GM23338 (cell line): ENCODE results near the gene CHAT. TPM values are rescaled to one million over a fixed set of nuclear protein-coding genes. Genes with fewer than 3 reads are reported as not detected.

Source experiments
- ATAC-seq: fragments of 200-7000 bp; cut with Tn5 transposase; 3 replicates; pipeline ENCODE4 v1.9.1; 2020
- DNase-seq: peaks from one replicate; pipeline ENCODE4 v3.0.0-alpha.2; 2015; ENCODE audit warnings: low spot score
- H2AFZ ChIP-seq: fragments of 200-600 bp; sonication (generic); 2 replicates; pipeline ENCODE4 v1.8.0; 2016; ENCODE audit warnings: antibody characterized with exemption, mild to moderate bottlenecking, moderate library complexity
- H3F3A ChIP-seq: fragments of 200-600 bp; sonication (generic); replicated peaks from 2 replicates; pipeline ENCODE4 v1.8.0; 2017; ENCODE audit warnings: antibody characterized with exemption, mixed run types, low read depth
- H3K27ac ChIP-seq: fragments of 200-600 bp; sonication (generic); 2 replicates; pipeline ENCODE4 v1.6.1; 2016; ENCODE audit warnings: low read depth
- H3K27me3 ChIP-seq: fragments of 200-600 bp; sonication (generic); 2 replicates; pipeline ENCODE4 v1.8.0; 2016; ENCODE audit warnings: mild to moderate bottlenecking, mixed run types, moderate library complexity; ENCODE audit not compliant: insufficient read depth
- H3K36me3 ChIP-seq: fragments of 200-600 bp; sonication (generic); 2 replicates; pipeline ENCODE4 v1.8.0; 2016; ENCODE audit warnings: mild to moderate bottlenecking; ENCODE audit not compliant: insufficient read depth
- H3K4me1 ChIP-seq: fragments of 200-600 bp; sonication (generic); 2 replicates; pipeline ENCODE4 v1.8.0; 2016; ENCODE audit warnings: mild to moderate bottlenecking, moderate library complexity; ENCODE audit not compliant: insufficient read depth
- H3K4me2 ChIP-seq: fragments of 200-600 bp; sonication (generic); 2 replicates; pipeline ENCODE4 v1.7.1; 2017; ENCODE audit warnings: mixed run types
- H3K4me3 ChIP-seq: fragments of 200-600 bp; sonication (generic); 2 replicates; pipeline ENCODE4 v1.6.1; 2016; ENCODE audit warnings: mixed run types
- H3K79me2 ChIP-seq: fragments of 200-600 bp; sonication (generic); replicated peaks from 2 replicates; pipeline ENCODE4 v1.8.0; 2017; ENCODE audit warnings: mild to moderate bottlenecking; ENCODE audit not compliant: insufficient read depth
- H3K9me2 ChIP-seq: fragments of 200-600 bp; sonication (generic); 2 replicates; pipeline ENCODE4 v1.8.0; 2017; ENCODE audit not compliant: insufficient read depth
- H4K20me1 ChIP-seq: fragments of 200-600 bp; sonication (generic); replicated peaks from 2 replicates; pipeline ENCODE4 v1.8.0; 2017; ENCODE audit warnings: mild to moderate bottlenecking; ENCODE audit not compliant: insufficient read depth
- H3K27ac Mint-ChIP-seq: 2 replicates; pipeline ENCODE4 v1.8.0; 2020; ENCODE audit warnings: inconsistent platforms, mild to moderate bottlenecking, moderate library complexity, mixed read lengths
- H3K27me3 Mint-ChIP-seq: 3 replicates; pipeline ENCODE4 v1.8.0; 2022; ENCODE audit warnings: low read depth, mild to moderate bottlenecking, moderate library complexity, mixed read lengths, inconsistent platforms; ENCODE audit not compliant: insufficient read depth, poor library complexity
- H3K36me3 Mint-ChIP-seq: 3 replicates; pipeline ENCODE4 v1.8.0; 2021; ENCODE audit warnings: low read depth, mild to moderate bottlenecking, inconsistent platforms, moderate library complexity, mixed read lengths
- H3K4me1 Mint-ChIP-seq: 3 replicates; pipeline ENCODE4 v1.8.0; 2020; ENCODE audit warnings: mild to moderate bottlenecking, inconsistent platforms, mixed read lengths
- H3K4me3 Mint-ChIP-seq: 3 replicates; pipeline ENCODE4 v1.8.0; 2021; ENCODE audit warnings: moderate library complexity, mild to moderate bottlenecking, inconsistent platforms, mixed read lengths
- H3K9me3 Mint-ChIP-seq: 3 replicates; pipeline ENCODE4 v1.8.0; 2020; ENCODE audit warnings: moderate library complexity, mild to moderate bottlenecking, inconsistent platforms, mixed read lengths
- CREB1 ChIP-seq: fragments of 250-450 bp; sonication (Bioruptor Pico); IDR thresholded peaks from 2 replicates; pipeline ENCODE4 v1.5.0; 2020; ENCODE audit warnings: low read depth, mild to moderate bottlenecking, moderate library complexity
- EZH2phosphoT487 ChIP-seq: fragments of 200-600 bp; sonication (generic); IDR thresholded peaks from one replicate; pipeline ENCODE4 v1.8.1; 2018; ENCODE audit warnings: antibody characterized with exemption; ENCODE audit not compliant: unreplicated experiment
- JUNB ChIP-seq: IDR thresholded peaks from one replicate; pipeline ENCODE4 v1.6.1; 2016; ENCODE audit warnings: antibody characterized with exemption; ENCODE audit not compliant: unreplicated experiment
- NANOG ChIP-seq: IDR thresholded peaks from 2 replicates; pipeline ENCODE4 v1.6.1; 2016; ENCODE audit warnings: antibody characterized with exemption, borderline replicate concordance
- POLR2AphosphoS5 ChIP-seq: IDR thresholded peaks from 2 replicates; pipeline ENCODE4 v1.6.1; 2016; ENCODE audit warnings: antibody characterized with exemption, low read depth
- STAT1 ChIP-seq: IDR thresholded peaks from one replicate; pipeline ENCODE4 v1.6.1; 2016; ENCODE audit warnings: antibody characterized with exemption; ENCODE audit not compliant: unreplicated experiment
- ZNF114 ChIP-seq: fragments of 250-450 bp; sonication (Bioruptor Pico); IDR thresholded peaks from 2 replicates; pipeline ENCODE4 v1.5.0; 2020; ENCODE audit warnings: mild to moderate bottlenecking, moderate library complexity
- polyA plus RNA-seq: library from polyadenylated mRNA; unstranded; fragments of >200 nt; fragmentation: Nextera tagmentation; extraction: Ambion mirVana; gene quantifications from 2 replicates; pipeline ENCODE4 v1.2.1, GENCODE V29; 2016
- total RNA-seq: library from RNA; depleted of rRNA; stranded (reverse); fragments of >200 nt; shearing (Covaris generic); gene quantifications from 2 replicates; pipeline ENCODE4 v1.2.3, GENCODE V29; 2014
- TF ChIP-seq, protein P1 (sequence below): fragments of 250-450 bp; sonication (Bioruptor Pico); IDR thresholded peaks from 2 replicates; pipeline ENCODE4 v1.5.0; 2020; ENCODE audit warnings: mild to moderate bottlenecking, moderate library complexity
- TF ChIP-seq, protein P2 (sequence below): IDR thresholded peaks from 2 replicates; pipeline ENCODE4 v1.6.1; 2016; ENCODE audit warnings: antibody characterized with exemption

Gene CHAT
- total and polyA plus RNA-seq, 2 experiments from 2014 or later: not detected

DNA sequence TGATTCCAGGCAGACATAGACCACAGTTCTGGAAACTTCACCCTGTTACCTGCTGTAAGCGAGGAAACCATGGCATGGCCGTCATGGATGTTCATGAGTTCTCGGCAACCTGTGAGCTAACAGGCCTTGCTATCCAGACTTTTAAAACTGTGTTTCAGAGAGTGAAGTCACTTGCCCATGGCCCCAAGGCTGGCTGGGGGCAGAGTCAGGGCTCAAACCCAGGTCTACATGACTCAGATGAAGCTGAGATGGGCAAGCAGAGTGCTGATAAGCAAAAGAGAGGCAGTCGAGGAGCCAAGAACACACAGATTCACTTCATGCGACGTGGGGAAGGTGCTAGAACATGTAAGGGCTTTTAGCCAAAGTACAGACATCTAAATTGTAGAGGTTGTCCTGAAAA, 97.1 kb downstream of the CHAT start:
- Histone ChIP-seq H3K4me3 (no peak overlapping the region), H3F3A (no peaks in the 10 kb centered on the region), H4K20me1 (no peaks in the 10 kb centered on the region), H3K79me2 (no peaks in the 10 kb centered on the region), H3K9me2 (0 out of 2 replicates have a peak, but pooled peaks cover 6% of the 10 kb centered on the region), H2AFZ (peak overlapping the region; percentile 63; the same call in 1 of the 2 replicates), H3K27me3 (no peaks in the 10 kb centered on the region), H3K4me1 (no peaks in the 10 kb centered on the region), H3K27ac (no peak overlapping the region), H3K4me2 (no peak overlapping the region), H3K36me3 (peaks cover 4% of the 10 kb centered on the region; the same call in 1 of the 2 replicates)
- no peaks in the 10 kb centered on the region for H3K27me3 Mint-ChIP-seq
- no peak overlapping the region for H3K27ac Mint-ChIP-seq
- peaks cover 25% of the 10 kb centered on the region for H3K9me3 Mint-ChIP-seq
- H3K4me3 Mint-ChIP-seq: no peak overlapping the region
- no peak for ATAC-seq
- DNase-seq: no peak
- TF ChIP-seq CREB1 (no peak), JUNB (no peak), ZNF114 (CRISPR knock-in tag) (no peak), POLR2AphosphoS5 (no peak)
- TF ChIP-seq, protein P1, sequence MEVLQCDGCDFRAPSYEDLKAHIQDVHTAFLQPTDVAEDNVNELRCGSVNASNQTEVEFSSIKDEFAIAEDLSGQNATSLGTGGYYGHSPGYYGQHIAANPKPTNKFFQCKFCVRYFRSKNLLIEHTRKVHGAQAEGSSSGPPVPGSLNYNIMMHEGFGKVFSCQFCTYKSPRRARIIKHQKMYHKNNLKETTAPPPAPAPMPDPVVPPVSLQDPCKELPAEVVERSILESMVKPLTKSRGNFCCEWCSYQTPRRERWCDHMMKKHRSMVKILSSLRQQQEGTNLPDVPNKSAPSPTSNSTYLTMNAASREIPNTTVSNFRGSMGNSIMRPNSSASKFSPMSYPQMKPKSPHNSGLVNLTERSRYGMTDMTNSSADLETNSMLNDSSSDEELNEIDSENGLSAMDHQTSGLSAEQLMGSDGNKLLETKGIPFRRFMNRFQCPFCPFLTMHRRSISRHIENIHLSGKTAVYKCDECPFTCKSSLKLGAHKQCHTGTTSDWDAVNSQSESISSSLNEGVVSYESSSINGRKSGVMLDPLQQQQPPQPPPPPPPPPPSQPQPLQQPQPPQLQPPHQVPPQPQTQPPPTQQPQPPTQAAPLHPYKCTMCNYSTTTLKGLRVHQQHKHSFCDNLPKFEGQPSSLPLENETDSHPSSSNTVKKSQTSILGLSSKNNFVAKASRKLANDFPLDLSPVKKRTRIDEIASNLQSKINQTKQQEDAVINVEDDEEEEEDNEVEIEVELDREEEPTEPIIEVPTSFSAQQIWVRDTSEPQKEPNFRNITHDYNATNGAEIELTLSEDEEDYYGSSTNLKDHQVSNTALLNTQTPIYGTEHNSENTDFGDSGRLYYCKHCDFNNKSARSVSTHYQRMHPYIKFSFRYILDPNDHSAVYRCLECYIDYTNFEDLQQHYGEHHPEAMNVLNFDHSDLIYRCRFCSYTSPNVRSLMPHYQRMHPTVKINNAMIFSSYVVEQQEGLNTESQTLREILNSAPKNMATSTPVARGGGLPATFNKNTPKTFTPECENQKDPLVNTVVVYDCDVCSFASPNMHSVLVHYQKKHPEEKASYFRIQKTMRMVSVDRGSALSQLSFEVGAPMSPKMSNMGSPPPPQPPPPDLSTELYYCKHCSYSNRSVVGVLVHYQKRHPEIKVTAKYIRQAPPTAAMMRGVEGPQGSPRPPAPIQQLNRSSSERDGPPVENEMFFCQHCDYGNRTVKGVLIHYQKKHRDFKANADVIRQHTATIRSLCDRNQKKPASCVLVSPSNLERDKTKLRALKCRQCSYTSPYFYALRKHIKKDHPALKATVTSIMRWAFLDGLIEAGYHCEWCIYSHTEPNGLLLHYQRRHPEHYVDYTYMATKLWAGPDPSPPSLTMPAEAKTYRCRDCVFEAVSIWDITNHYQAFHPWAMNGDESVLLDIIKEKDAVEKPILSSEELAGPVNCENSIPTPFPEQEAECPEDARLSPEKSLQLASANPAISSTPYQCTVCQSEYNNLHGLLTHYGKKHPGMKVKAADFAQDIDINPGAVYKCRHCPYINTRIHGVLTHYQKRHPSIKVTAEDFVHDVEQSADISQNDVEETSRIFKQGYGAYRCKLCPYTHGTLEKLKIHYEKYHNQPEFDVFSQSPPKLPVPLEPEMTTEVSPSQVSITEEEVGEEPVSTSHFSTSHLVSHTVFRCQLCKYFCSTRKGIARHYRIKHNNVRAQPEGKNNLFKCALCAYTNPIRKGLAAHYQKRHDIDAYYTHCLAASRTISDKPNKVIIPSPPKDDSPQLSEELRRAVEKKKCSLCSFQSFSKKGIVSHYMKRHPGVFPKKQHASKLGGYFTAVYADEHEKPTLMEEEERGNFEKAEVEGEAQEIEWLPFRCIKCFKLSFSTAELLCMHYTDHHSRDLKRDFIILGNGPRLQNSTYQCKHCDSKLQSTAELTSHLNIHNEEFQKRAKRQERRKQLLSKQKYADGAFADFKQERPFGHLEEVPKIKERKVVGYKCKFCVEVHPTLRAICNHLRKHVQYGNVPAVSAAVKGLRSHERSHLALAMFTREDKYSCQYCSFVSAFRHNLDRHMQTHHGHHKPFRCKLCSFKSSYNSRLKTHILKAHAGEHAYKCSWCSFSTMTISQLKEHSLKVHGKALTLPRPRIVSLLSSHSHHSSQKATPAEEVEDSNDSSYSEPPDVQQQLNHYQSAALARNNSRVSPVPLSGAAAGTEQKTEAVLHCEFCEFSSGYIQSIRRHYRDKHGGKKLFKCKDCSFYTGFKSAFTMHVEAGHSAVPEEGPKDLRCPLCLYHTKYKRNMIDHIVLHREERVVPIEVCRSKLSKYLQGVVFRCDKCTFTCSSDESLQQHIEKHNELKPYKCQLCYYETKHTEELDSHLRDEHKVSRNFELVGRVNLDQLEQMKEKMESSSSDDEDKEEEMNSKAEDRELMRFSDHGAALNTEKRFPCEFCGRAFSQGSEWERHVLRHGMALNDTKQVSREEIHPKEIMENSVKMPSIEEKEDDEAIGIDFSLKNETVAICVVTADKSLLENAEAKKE (CRISPR knock-in tag): no peak
- H3K36me3 Mint-ChIP-seq: peaks cover 11% of the 10 kb centered on the region
- H3K4me1 Mint-ChIP-seq: no peaks in the 10 kb centered on the region

DNA sequence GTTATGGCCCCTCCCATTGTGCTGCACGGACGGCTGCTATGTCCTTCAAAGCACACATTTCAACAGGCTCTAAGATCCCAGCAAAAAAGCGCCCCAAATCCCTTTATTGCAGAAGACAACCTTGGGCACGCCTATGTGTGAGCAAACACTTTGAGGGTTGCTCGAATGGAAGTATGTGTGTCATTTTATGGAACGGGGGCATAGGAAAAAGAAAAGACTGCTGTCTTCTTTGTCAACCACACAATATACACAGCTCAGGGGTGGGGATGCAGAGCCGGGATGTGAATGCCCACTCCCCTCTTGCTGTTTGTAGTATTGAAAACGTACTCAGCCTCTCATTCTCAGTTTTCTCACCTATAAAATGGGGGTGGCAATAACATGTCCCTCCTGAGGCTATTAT, 97.6 kb downstream of the CHAT start:
- Histone ChIP-seq H3K9me2 (0 out of 2 replicates have a peak, but pooled peaks cover 3% of the 10 kb centered on the region), H3K4me2 (no peak overlapping the region), H3K27ac (no peak overlapping the region), H3K4me1 (no peaks in the 10 kb centered on the region), H3K36me3 (peaks cover 4% of the 10 kb centered on the region; the same call in 1 of the 2 replicates), H3F3A (no peaks in the 10 kb centered on the region), H3K79me2 (no peaks in the 10 kb centered on the region), H3K4me3 (no peak overlapping the region), H2AFZ (no peak overlapping the region), H4K20me1 (no peaks in the 10 kb centered on the region), H3K27me3 (no peaks in the 10 kb centered on the region)
- DNase-seq (no peak), ATAC-seq (no peak)
- Mint-ChIP-seq H3K9me3 (peaks cover 25% of the 10 kb centered on the region), H3K4me1 (no peaks in the 10 kb centered on the region), H3K4me3 (no peak overlapping the region), H3K27ac (no peak overlapping the region), H3K36me3 (peaks cover 11% of the 10 kb centered on the region), H3K27me3 (no peaks in the 10 kb centered on the region)
- TF ChIP-seq, protein P2, sequence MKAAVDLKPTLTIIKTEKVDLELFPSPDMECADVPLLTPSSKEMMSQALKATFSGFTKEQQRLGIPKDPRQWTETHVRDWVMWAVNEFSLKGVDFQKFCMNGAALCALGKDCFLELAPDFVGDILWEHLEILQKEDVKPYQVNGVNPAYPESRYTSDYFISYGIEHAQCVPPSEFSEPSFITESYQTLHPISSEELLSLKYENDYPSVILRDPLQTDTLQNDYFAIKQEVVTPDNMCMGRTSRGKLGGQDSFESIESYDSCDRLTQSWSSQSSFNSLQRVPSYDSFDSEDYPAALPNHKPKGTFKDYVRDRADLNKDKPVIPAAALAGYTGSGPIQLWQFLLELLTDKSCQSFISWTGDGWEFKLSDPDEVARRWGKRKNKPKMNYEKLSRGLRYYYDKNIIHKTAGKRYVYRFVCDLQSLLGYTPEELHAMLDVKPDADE: no peak
- TF ChIP-seq STAT1 (no peak), EZH2phosphoT487 (no peak), JUNB (no peak), NANOG (no peak)
